ENCODE measurements around the gene ASIC1. TPM values are rescaled to one million over a fixed set of nuclear protein-coding genes. Genes with fewer than 3 reads are reported as not detected.
A peak's percentile ranks its signal among the peaks of the same experiment; 100 is the strongest.
"Not testable (repeated sequence)": the region's sequence is repeated elsewhere in the genome, so short reads cannot be mapped to it uniquely, and the experiment has no call there.

Gene ASIC1
- total RNA-seq, 2 experiments from 2014 or later: 19.0 to 28.3 TPM

- CTCF ChIA-PET: interaction anchor here (0.7 to 6.8 kb wide), 17 partner anchors 9 to 964 kb away, joined by 3 to 70 read pairs (median 5); partner anchors contain the start of genes CERS5, COX14, LETMD1 and LIMA1
- Mint-ChIP-seq H3K4me3 (peak overlapping the region; percentile 88), H3K27ac (peak overlapping the region; percentile 95), H3K4me1 (peaks cover 38% of the 10 kb centered on the region)
- ATAC-seq; DNase-seq; H3K27me3 Mint-ChIP-seq; H3K36me3 Mint-ChIP-seq; H3K9me3 Mint-ChIP-seq (ENCODE audit: low read depth): not testable (repeated sequence)
Measured at GRCh38 chr12:50084409-50084774, 27.0 kb downstream of the ASIC1 start.

- Mint-ChIP-seq H3K27me3 (no peaks in the 10 kb centered on the region), H3K9me3 (ENCODE audit: low read depth) (no peaks in the 10 kb centered on the region), H3K4me3 (peak within 1 kb of the TSS; percentile 88), H3K4me1 (peaks cover 38% of the 10 kb centered on the region), H3K27ac (peak within 1 kb of the TSS; percentile 95), H3K36me3 (peaks cover 13% of the 10 kb centered on the region)
- CTCF ChIA-PET: interaction anchor here (0.7 to 6.8 kb wide), 19 partner anchors 10 to 963 kb away, joined by 3 to 70 read pairs (median 5); partner anchors contain the start of genes CERS5, COX14, LETMD1 and LIMA1
- ATAC-seq (peak; percentile 86), DNase-seq (peak; percentile 90)
Measured at GRCh38 chr12:50084775-50085614, 27.6 kb downstream of the ASIC1 start, which contains the start of gene SMARCD1. TSS of gene SMARCD1 (plus strand) at chr12:50085342. CDS start at chr12:50085370, 28 bp downstream.

- Mint-ChIP-seq H3K9me3 (ENCODE audit: low read depth) (no peaks in the 10 kb centered on the region), H3K4me1 (peaks cover 38% of the 10 kb centered on the region), H3K36me3 (peaks cover 17% of the 10 kb centered on the region), H3K27me3 (no peaks in the 10 kb centered on the region), H3K4me3 (peak overlapping the region; percentile 86), H3K27ac (peak overlapping the region; percentile 89)
- CTCF ChIA-PET: interaction anchor here (0.8 to 6.8 kb wide), 13 partner anchors 10 to 229 kb away, joined by 3 to 70 read pairs (median 6); partner anchors contain the start of genes CERS5, COX14 and LIMA1
- ATAC-seq (no peak), DNase-seq (no peak)
Measured at GRCh38 chr12:50085615-50086072, 28.2 kb downstream of the ASIC1 start.

- peak overlapping the region; percentile 86 for H3K4me3 Mint-ChIP-seq
- no peaks in the 10 kb centered on the region for H3K9me3 Mint-ChIP-seq (ENCODE audit: low read depth)
- ATAC-seq (no peak), DNase-seq (no peak)
- CTCF ChIA-PET: interaction anchor here (0.8 to 6.8 kb wide), 5 partner anchors 25 to 228 kb away, joined by 3 to 70 read pairs (median 5); partner anchors contain the start of genes CERS5 and COX14
- peaks cover 38% of the 10 kb centered on the region for H3K4me1 Mint-ChIP-seq
- no peaks in the 10 kb centered on the region for H3K27me3 Mint-ChIP-seq
- peaks cover 20% of the 10 kb centered on the region for H3K36me3 Mint-ChIP-seq
- peak overlapping the region; percentile 89 for H3K27ac Mint-ChIP-seq
Measured at GRCh38 chr12:50086148-50086547, 28.8 kb downstream of the ASIC1 start.

- H3K4me1 Mint-ChIP-seq: peaks cover 38% of the 10 kb centered on the region
- ATAC-seq (no peak), DNase-seq (no peak)
- H3K36me3 Mint-ChIP-seq: peaks cover 24% of the 10 kb centered on the region
- no peak overlapping the region for H3K27ac Mint-ChIP-seq
- no peaks in the 10 kb centered on the region for H3K27me3 Mint-ChIP-seq
- H3K9me3 Mint-ChIP-seq (ENCODE audit: low read depth): no peaks in the 10 kb centered on the region
- CTCF ChIA-PET: interaction anchor here (1.0 to 6.8 kb wide), 7 partner anchors 10 to 227 kb away, joined by 3 to 70 read pairs (median 8); partner anchors contain the start of gene COX14
- H3K4me3 Mint-ChIP-seq: no peak overlapping the region
Measured at GRCh38 chr12:50087151-50087550, 29.8 kb downstream of the ASIC1 start.

- CTCF ChIA-PET: interaction anchor here (0.6 to 6.8 kb wide), 16 partner anchors 9 to 227 kb away, joined by 3 to 70 read pairs (median 4); partner anchors contain the start of genes COX14, GPD1 and RACGAP1
- H3K4me3 Mint-ChIP-seq: no peak overlapping the region
- peaks cover 38% of the 10 kb centered on the region for H3K4me1 Mint-ChIP-seq
- DNase-seq: no peak
- H3K36me3 Mint-ChIP-seq: peaks cover 24% of the 10 kb centered on the region
- no peak for ATAC-seq
- H3K9me3 Mint-ChIP-seq (ENCODE audit: low read depth): no peaks in the 10 kb centered on the region
- no peaks in the 10 kb centered on the region for H3K27me3 Mint-ChIP-seq
- no peak overlapping the region for H3K27ac Mint-ChIP-seq
Measured at GRCh38 chr12:50087995-50088394, 30.6 kb downstream of the ASIC1 start.

- peak; percentile 34 for ATAC-seq
- DNase-seq: peak; percentile 80
- H3K4me1 Mint-ChIP-seq: peaks cover 35% of the 10 kb centered on the region
- H3K9me3 Mint-ChIP-seq (ENCODE audit: low read depth): no peaks in the 10 kb centered on the region
- peak overlapping the region; percentile 60 for H3K27ac Mint-ChIP-seq
- H3K4me3 Mint-ChIP-seq: no peak overlapping the region
- peaks cover 24% of the 10 kb centered on the region for H3K36me3 Mint-ChIP-seq
- CTCF ChIA-PET: interaction anchor here (0.6 to 6.8 kb wide), 20 partner anchors 8 to 384 kb away, joined by 3 to 70 read pairs (median 4); partner anchors contain the start of genes COX14, GPD1 and RACGAP1
- H3K27me3 Mint-ChIP-seq: no peaks in the 10 kb centered on the region
Measured at GRCh38 chr12:50088577-50089335, 31.4 kb downstream of the ASIC1 start.

- DNase-seq (no peak), ATAC-seq (no peak)
- Mint-ChIP-seq H3K4me3 (no peak overlapping the region), H3K27ac (no peak overlapping the region), H3K27me3 (no peaks in the 10 kb centered on the region), H3K36me3 (peaks cover 30% of the 10 kb centered on the region), H3K4me1 (peaks cover 32% of the 10 kb centered on the region), H3K9me3 (ENCODE audit: low read depth) (no peaks in the 10 kb centered on the region)
- CTCF ChIA-PET: interaction anchor here (0.8 to 6.8 kb wide), 10 partner anchors 9 to 133 kb away, joined by 3 to 70 read pairs (median 6); partner anchors contain the start of genes COX14, GPD1 and RACGAP1
Measured at GRCh38 chr12:50089730-50090129, 32.3 kb downstream of the ASIC1 start.

GRCh38 chr12:50090391-50090790 lies 33.0 kb downstream of the ASIC1 start:
- H3K4me1 Mint-ChIP-seq: peaks cover 32% of the 10 kb centered on the region
- peaks cover 32% of the 10 kb centered on the region for H3K36me3 Mint-ChIP-seq

GRCh38 chr12:50097952-50098351 lies 40.6 kb downstream of the ASIC1 start:
- Mint-ChIP-seq H3K4me1 (no peaks in the 10 kb centered on the region), H3K27ac (no peak overlapping the region), H3K36me3 (peaks cover 45% of the 10 kb centered on the region), H3K27me3 (no peaks in the 10 kb centered on the region), H3K4me3 (no peak overlapping the region), H3K9me3 (ENCODE audit: low read depth) (no peaks in the 10 kb centered on the region)
- DNase-seq (no peak), ATAC-seq (no peak)
- CTCF ChIA-PET: interaction anchor here (0.7 to 2.5 kb wide), 3 partner anchors 10 to 28 kb away, joined by 5 to 15 read pairs (median 6); partner anchors contain the start of gene COX14

More at GRCh38 chr12:50090391-50090790, 33.0 kb downstream of the ASIC1 start:
- Mint-ChIP-seq H3K27ac (no peak overlapping the region), H3K9me3 (ENCODE audit: low read depth) (no peaks in the 10 kb centered on the region), H3K27me3 (no peaks in the 10 kb centered on the region), H3K4me3 (no peak overlapping the region)
- no peak for ATAC-seq
- CTCF ChIA-PET: interaction anchor here (0.9 to 6.8 kb wide), 8 partner anchors 9 to 83 kb away, joined by 4 to 70 read pairs (median 7); partner anchors contain the start of genes COX14 and GPD1
- no peak for DNase-seq

- Mint-ChIP-seq H3K9me3 (ENCODE audit: low read depth) (no peaks in the 10 kb centered on the region), H3K27ac (no peak overlapping the region), H3K36me3 (peaks cover 39% of the 10 kb centered on the region), H3K4me1 (no peaks in the 10 kb centered on the region), H3K4me3 (no peak overlapping the region), H3K27me3 (no peaks in the 10 kb centered on the region)
- CTCF ChIA-PET: interaction anchor here (1.0 to 5.8 kb wide), 2 partner anchors 9 to 12 kb away, joined by 4 to 42 read pairs; partner anchors contain the start of gene COX14
- ATAC-seq (no peak), DNase-seq (no peak)
Measured at GRCh38 chr12:50099302-50100008, 42.1 kb downstream of the ASIC1 start.

GRCh38 chr12:50100561-50100960 lies 43.2 kb downstream of the ASIC1 start:
- CTCF ChIA-PET: interaction anchor here (0.7 to 5.8 kb wide), 3 partner anchors 9 to 75 kb away, joined by 3 to 42 read pairs (median 5); partner anchors contain the start of gene COX14
- Mint-ChIP-seq H3K27ac (no peak overlapping the region), H3K36me3 (peaks cover 35% of the 10 kb centered on the region), H3K4me3 (no peak overlapping the region), H3K27me3 (no peaks in the 10 kb centered on the region), H3K4me1 (no peaks in the 10 kb centered on the region), H3K9me3 (ENCODE audit: low read depth) (no peaks in the 10 kb centered on the region)
- ATAC-seq: no peak
- DNase-seq: no peak
